Vein endothelial cell (primary cell): ENCODE data around the gene CHST2. TPM values are rescaled to one million over a fixed set of nuclear protein-coding genes. Genes with fewer than 3 reads are reported as not detected.

Experiments
- total RNA-seq: library from RNA; depleted of rRNA; stranded (reverse); fragments of >200 nt; gene quantifications from 2 replicates; pipeline ENCODE4 v1.2.3, GENCODE V29; 2012

Gene CHST2
- total RNA-seq = 19.4 and 29.7 TPM in 2 replicates

GRCh38 chr3:143119009-143119914, at the start of gene CHST2:
CHST2 (plus strand) TSS chr3:143119771; CDS start chr3:143120817, 1,046 bp downstream.

Other genes starting within 250 kb of the CHST2 start
- 0.19 TPM in 1 of 2 replicates, not detected in the other for gene PCOLCE2, start 230.7 kb upstream of the CHST2 start, total RNA-seq
- not detected in 2 replicates for gene PAQR9, start 156.1 kb upstream of the CHST2 start, total RNA-seq
- 64.7 and 98.0 TPM in 2 replicates for gene U2SURP, start 118.2 kb upstream of the CHST2 start, total RNA-seq